K562 (cell line): Measurements from ENCODE around the gene CCDC7. TPM values are rescaled to one million over a fixed set of nuclear protein-coding genes. Genes with fewer than 3 reads are reported as not detected.

Experiments
- ATAC-seq: fragments of 200-7000 bp; cut with Tn5 transposase; 3 replicates; pipeline ENCODE4 v1.9.1; 2020; ENCODE audit warnings: moderate library complexity
- Bru-seq: library from RNA; stranded (reverse); fragments of 400-500 nt; gene quantifications from one replicate; lab custom pipeline; 2021; lab: Mats Ljungman, UMichigan
- BruChase-seq, 2 experiments: library from RNA; stranded (reverse); fragments of 400-500 nt; gene quantifications; one replicate each; lab custom pipeline; 2021; lab: Mats Ljungman, UMichigan
- BruUV-seq: library from RNA; stranded (reverse); fragments of 400-500 nt; replicated peaks from 2 replicates; lab custom pipeline; 2021; lab: Mats Ljungman, UMichigan
- CTCF ChIA-PET: fragments of 300-600 bp; formaldehyde crosslinking; extraction: SDS; loops from one replicate; lab custom pipeline; 2021; ENCODE audit warnings: low intra/inter-chr PET ratio; lab: Yijun Ruan, JAX
- POLR2A ChIA-PET: fragments of 300-600, 350-650 bp; sonication (Branson Sonifier 250); formaldehyde crosslinking; extraction: SDS; loops from one replicate; lab custom pipeline; 2021; ENCODE audit warnings: antibody characterized with exemption, inconsistent platforms; lab: Yijun Ruan, JAX
- DNase-seq, 4 experiments: peaks; one replicate each; pipeline versions ENCODE4 v3.0.0 to v3.0.0-alpha.2; 2011 to 2018; ENCODE audit warnings: low spot score in 3 of 4, mixed read lengths in 3 of 4; ENCODE audit errors: extremely low read depth in 1 of 4
- FAIRE-seq: peaks from 2 replicates; lab custom pipeline; 2011; peaks lifted over from hg19 to GRCh38; lab: Jason Lieb, UNC
- H2AFZ ChIP-seq: 2 replicates; pipeline ENCODE4 v1.6.0; 2011; ENCODE audit warnings: low read depth, low read length, control low read depth, inconsistent platforms
- H3K27ac ChIP-seq: fragments of 200-600 bp; 3 replicates; pipeline ENCODE4 v1.8.0; 2011; ENCODE audit warnings: low read depth, mild to moderate bottlenecking, control low read depth, inconsistent platforms, low read length, moderate library complexity, mixed read lengths; ENCODE audit errors: extremely low read depth
- H3K27me3 ChIP-seq, 2 experiments: fragments of 300-600 bp in 1 of 2; 2 replicates in 1 of 2; 3 replicates in 1 of 2; pipeline versions ENCODE4 v1.6.0 to v1.8.0; 2011; ENCODE audit warnings: inconsistent platforms in 2 of 2, low read length in 2 of 2, mild to moderate bottlenecking in 1 of 2, mixed read lengths in 1 of 2, moderate library complexity in 1 of 2; ENCODE audit not compliant: control insufficient read depth in 2 of 2, insufficient read depth in 2 of 2
- H3K36me3 ChIP-seq: fragments of 300-600 bp; 3 replicates; pipeline ENCODE4 v1.8.0; 2011; ENCODE audit warnings: mild to moderate bottlenecking, low read length, inconsistent platforms; ENCODE audit not compliant: control insufficient read depth, insufficient read depth
- H3K4me1 ChIP-seq, 2 experiments: fragments of 200-600 bp in 1 of 2; replicated peaks in 1 of 2; 2 replicates in 1 of 2; 3 replicates in 1 of 2; pipeline versions ENCODE4 v1.5.1 to v1.8.0; 2011; ENCODE audit warnings: inconsistent platforms in 2 of 2, low read length in 2 of 2, mild to moderate bottlenecking in 1 of 2, mixed read lengths in 1 of 2, moderate library complexity in 1 of 2; ENCODE audit not compliant: control insufficient read depth in 2 of 2, insufficient read depth in 2 of 2
- H3K4me2 ChIP-seq: 2 replicates; pipeline ENCODE4 v1.6.1; 2011; ENCODE audit warnings: low read length, control low read depth, inconsistent platforms, mixed read lengths; ENCODE audit not compliant: insufficient read depth
- H3K4me3 ChIP-seq: fragments of 200-600 bp; sonication (generic), shearing (Covaris generic); 2 replicates; pipeline ENCODE4 v1.5.1; 2016; ENCODE audit warnings: control low read depth, inconsistent platforms
- H3K79me2 ChIP-seq: fragments of 200-600 bp; 3 replicates; pipeline ENCODE4 v1.8.0; 2011; ENCODE audit warnings: low read length, inconsistent platforms; ENCODE audit not compliant: control insufficient read depth, insufficient read depth
- H3K9ac ChIP-seq, 2 experiments: 2 replicates each; pipeline versions ENCODE4 v1.6.0 to v1.6.1; 2011; ENCODE audit warnings: low read depth in 2 of 2, low read length in 2 of 2, control low read depth in 1 of 2, inconsistent platforms in 1 of 2, mild to moderate bottlenecking in 1 of 2, mixed read lengths in 1 of 2; ENCODE audit not compliant: insufficient read depth in 1 of 2
- H3K9me1 ChIP-seq: one replicate; pipeline ENCODE4 v1.6.0; 2011; ENCODE audit warnings: inconsistent platforms, mild to moderate bottlenecking, low read length, moderate library complexity; ENCODE audit not compliant: control insufficient read depth, insufficient read depth
- H3K9me3 ChIP-seq: replicated peaks from 2 replicates; pipeline ENCODE4 v1.5.1; 2011; ENCODE audit warnings: low read depth, low read length, inconsistent platforms; ENCODE audit not compliant: control insufficient read depth, insufficient read depth
- H4K20me1 ChIP-seq: replicated peaks from 2 replicates; pipeline ENCODE4 v1.6.1; 2011; ENCODE audit warnings: low read length, inconsistent platforms, mixed read lengths; ENCODE audit not compliant: control insufficient read depth, insufficient read depth
- ATF1 ChIP-seq, 2 experiments: fragments of 450-650 bp in 1 of 2; IDR thresholded peaks; 2 replicates each; pipeline ENCODE4 v1.6.1; 2016; ENCODE audit warnings: missing compliant biosample characterization in 1 of 2, missing genetic modification characterization in 1 of 2
- BRD9 ChIP-seq: fragments of 450-650 bp; IDR thresholded peaks from 2 replicates; pipeline ENCODE4 v1.6.1; 2018; ENCODE audit warnings: low read depth; ENCODE audit not compliant: partially characterized antibody
- CCAR2 ChIP-seq: fragments of 200-400 bp; formaldehyde crosslinking; IDR thresholded peaks from 2 replicates; pipeline ENCODE4 v1.6.1; 2017; ENCODE audit warnings: mild to moderate bottlenecking, low read depth, low read length
- JUND ChIP-seq, 2 experiments: IDR thresholded peaks; 2 replicates in 1 of 2; 3 replicates in 1 of 2; pipeline ENCODE4 v1.6.1; 2011; ENCODE audit warnings: borderline replicate concordance in 2 of 2, low read depth in 2 of 2, low read length in 2 of 2, improper control_type of control experiment in 1 of 2, missing biosample characterization in 1 of 2, missing genetic modification characterization in 1 of 2, missing genetic modification reagents in 1 of 2
- MEIS2 ChIP-seq: fragments of 450-650 bp; IDR thresholded peaks from 2 replicates; pipeline ENCODE4 v1.6.1; 2014; ENCODE audit warnings: mild to moderate bottlenecking; ENCODE audit not compliant: partially characterized antibody
- PCBP1 ChIP-seq: fragments of 200-400 bp; formaldehyde crosslinking; IDR thresholded peaks from 2 replicates; pipeline ENCODE4 v1.6.1; 2018; ENCODE audit warnings: mild to moderate bottlenecking, low read depth, low read length; ENCODE audit not compliant: poor library complexity, severe bottlenecking
- SIN3B ChIP-seq: fragments of 450-650 bp; IDR thresholded peaks from 2 replicates; pipeline ENCODE4 v1.6.1; 2017; ENCODE audit warnings: low read depth, mild to moderate bottlenecking, moderate library complexity
- ZKSCAN1 ChIP-seq: fragments of 150-350 bp; IDR thresholded peaks from 2 replicates; pipeline ENCODE4 v1.6.1; 2016; ENCODE audit warnings: low read depth, low read length
- ZNF212 ChIP-seq: fragments of 450-650 bp; formaldehyde crosslinking; IDR thresholded peaks from 2 replicates; pipeline ENCODE4 v1.4.0; 2020; ENCODE audit warnings: mild to moderate bottlenecking
- ZNF436 ChIP-seq: fragments of 250-450, 450-650 bp; sonication (Bioruptor Pico); formaldehyde crosslinking; IDR thresholded peaks from 2 replicates; pipeline ENCODE4 v1.7.0; 2020; ENCODE audit warnings: mild to moderate bottlenecking
- WGBS: fragments of 100-300 bp; shearing (Covaris generic); methylation state at CpG from one replicate; pipeline ENCODE4 v1.1.6; 2016; ENCODE audit warnings: low coverage, mixed read lengths; ENCODE audit not compliant: insufficient coverage; ENCODE audit errors: missing lambda C conversion rate; 5-methylcytosine and 5-hydroxymethylcytosine counted together
- in situ Hi-C: fragments of 300-500 bp; cut with MboI; formaldehyde crosslinking; loops from 4 replicates; pipeline ENCODE4 v1.15.0; 2018; ENCODE audit warnings: inconsistent platforms, mixed read lengths
- intact Hi-C: fragments of 100-400 bp; cut with micrococcal nuclease; formaldehyde crosslinking; loops from 2 replicates; pipeline ENCODE4 v1.14.2; 2022
- long read RNA-seq, 3 experiments: library from polyadenylated mRNA in 2 of 3; library from RNA in 1 of 3; unstranded in 2 of 3; stranded (forward) in 1 of 3; transcript quantifications; one replicate each; pipeline ENCODE4 v2.0.0, GENCODE V29; 2019 to 2022
- polyA minus RNA-seq, 3 experiments: library from RNA; depleted of rRNA, polyadenylated mRNA; stranded (reverse); fragments of >200 nt; gene quantifications; 2 replicates each; pipeline ENCODE4 v1.2.3, GENCODE V29; 2011
- polyA plus RNA-seq, 8 experiments: library from polyadenylated mRNA; depleted of rRNA in 4 of 8; stranded (reverse) in 5 of 8; unstranded in 3 of 8; fragments of >200 nt; fragmentation: Nextera tagmentation in 2 of 8; fragmentation: Illumina TruSeq in 1 of 8; extraction: Ambion mirVana in 2 of 8; extraction: Trizol in 1 of 8; gene quantifications; 2 replicates each; pipeline versions ENCODE4 v1.2.1 to v1.2.3, GENCODE V29; 2011 to 2014; ENCODE audit warnings: inconsistent platforms in 1 of 8, missing spikeins in 1 of 8
- total RNA-seq, 7 experiments: library from RNA; depleted of rRNA in 6 of 7; stranded (reverse); fragments of >200 nt in 6 of 7; fragmentation: Illumina TruSeq in 2 of 7; extraction: Trizol in 2 of 7; gene quantifications; 2 replicates each; pipeline versions ENCODE4 v1.2.1 to v1.2.3, GENCODE V29; 2011 to 2021; ENCODE audit warnings: low replicate concordance in 1 of 7
- TF ChIP-seq, protein P1 (sequence below): fragments of 450-650 bp; IDR thresholded peaks from 2 replicates; pipeline ENCODE4 v1.6.1; 2016; ENCODE audit warnings: antibody characterized with exemption
- TF ChIP-seq, protein P2 (sequence below): fragments of 450-650 bp; IDR thresholded peaks from 2 replicates; pipeline ENCODE4 v1.7.0; 2016; ENCODE audit warnings: borderline replicate concordance

Gene CCDC7
- 6.7 and 24.4 TPM in 2 replicates for total RNA-seq (2011; cell fraction: chromatin; rRNA removed; ENCODE audit: low replicate concordance)
- 3.3 and 4.7 TPM in 2 replicates for total RNA-seq (2011; cell fraction: nucleolus; rRNA removed)
- total RNA-seq (2011; cell fraction: nucleoplasm; rRNA removed), result 7.2 and 10.6 TPM in 2 replicates
- total RNA-seq (2014; rRNA removed) (2.5 and 2.7 TPM in 2 replicates), total RNA-seq (2014; rRNA removed; fragmentation: Illumina TruSeq; extraction: Trizol) (3.9 and 4.7 TPM in 2 replicates), total RNA-seq (2015; rRNA removed; fragmentation: Illumina TruSeq; extraction: Trizol) (5.8 and 6.6 TPM in 2 replicates), total RNA-seq (2021) (3.0 and 3.3 TPM in 2 replicates), polyA plus RNA-seq (2011; rRNA removed) (2.2 and 3.0 TPM in 2 replicates), polyA plus RNA-seq (2014; fragmentation: Illumina TruSeq; extraction: Trizol) (1.4 and 1.9 TPM in 2 replicates), polyA plus RNA-seq (2014; fragmentation: Nextera tagmentation; extraction: Ambion mirVana) (1 to 10 TPM; 1.5 to 2.7 TPM), polyA plus RNA-seq (2014; rRNA removed) (1.7 and 1.9 TPM in 2 replicates), polyA minus RNA-seq (2011; rRNA and poly(A)+ RNA removed) (7.1 and 10.9 TPM in 2 replicates), Bru-seq, nascent RNA (percentile 45 among the genes with signal in this experiment), BruChase-seq, experiment 1, labeled RNA remaining after a 2-hour chase (percentile 50 among the genes with signal in this experiment), BruChase-seq, experiment 2, labeled RNA remaining after a 6-hour chase (percentile 48 among the genes with signal in this experiment)
- 0.10 and 0.47 TPM in 2 replicates for polyA plus RNA-seq (2011; cell fraction: cytosol; rRNA removed)
- 2.1 and 3.1 TPM in 2 replicates for polyA plus RNA-seq (2011; cell fraction: nucleus; rRNA removed)
- 1.3 and 2.2 TPM in 2 replicates for polyA plus RNA-seq (2012)
- 0.95 and 2.6 TPM in 2 replicates for polyA minus RNA-seq (2011; cell fraction: cytosol; rRNA and poly(A)+ RNA removed)
- polyA minus RNA-seq (2011; cell fraction: nucleus; rRNA and poly(A)+ RNA removed), result 6.7 and 12.7 TPM in 2 replicates
- long read RNA-seq, experiment 1, partial matches to known transcripts, result 0 of 2 reads
- long read RNA-seq, experiment 1, other reads (novel, unspliced or antisense), result 2 of 2 reads
- long read RNA-seq, experiment 2, result 0 reads
- long read RNA-seq, experiment 3, partial matches to known transcripts, result 0 of 1 reads
- long read RNA-seq, experiment 3, other reads (novel, unspliced or antisense), result 1 of 1 reads

DNA sequence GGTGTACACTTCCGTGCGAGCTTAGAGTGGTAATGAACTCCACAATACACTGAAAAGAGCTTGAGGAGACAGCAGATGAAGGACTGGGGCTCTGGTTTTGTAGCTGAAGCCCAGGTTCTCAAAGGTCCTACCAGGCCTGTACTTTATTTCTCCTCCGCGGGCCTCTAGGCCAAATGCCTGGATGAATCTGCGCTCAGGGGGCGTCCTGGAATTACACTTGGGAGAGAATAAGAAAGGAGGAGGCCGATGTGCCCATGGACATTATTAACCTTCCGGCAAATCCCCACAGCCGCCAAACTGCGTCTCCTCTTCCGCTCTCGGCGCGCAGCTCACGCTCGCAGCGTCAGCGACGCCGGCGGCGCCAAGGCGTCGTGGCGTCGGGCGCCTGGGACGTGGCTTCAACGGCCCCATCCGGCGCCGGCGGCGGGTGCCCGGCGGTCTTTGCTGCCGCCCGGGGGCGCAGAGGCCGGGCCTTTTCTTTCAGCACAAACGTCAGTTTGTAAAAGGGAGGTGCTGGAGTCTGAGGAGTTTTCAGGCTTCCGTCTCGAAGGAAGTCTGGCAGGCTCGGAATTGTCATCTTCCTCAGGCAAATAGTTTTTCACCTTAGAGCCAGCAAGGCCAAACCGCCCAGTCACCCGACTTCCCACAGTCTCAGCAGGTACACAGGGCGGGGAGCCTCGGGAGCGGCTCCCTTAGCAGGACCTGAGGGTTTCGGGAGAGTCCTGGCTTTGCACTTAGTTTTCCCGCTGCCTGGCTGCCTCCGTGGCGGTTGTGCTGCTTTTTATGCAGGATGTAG lies at the start of gene CCDC7:
Gene CCDC7, plus strand, starts transcription at position 401 of the 796 bp plus-strand sequence. CDS start 5,503 bp downstream, outside the sequence.
- no peaks in the 10 kb centered on the region for H3K9me3 ChIP-seq
- ChIA-PET CTCF (interaction anchor here (0.6 kb wide), 1 partner anchor 141 kb away, joined by 3 read pairs; no protein-coding TSS in a partner anchor), POLR2A (interaction anchor here (0.6 to 1.5 kb wide), 17 partner anchors 9 to 526 kb away, joined by 3 to 6 read pairs (median 3); no protein-coding TSS in a partner anchor)
- ATAC-seq (peak; percentile 97), FAIRE-seq (peak; percentile 89), DNase-seq (peak; percentile 77 to 93 (median 82))
- H3K4me2 ChIP-seq, result peak within 1 kb of the TSS; percentile 93
- no peaks in the 10 kb centered on the region for H4K20me1 ChIP-seq
- 1% methylated on average over 50 of the region's 53 CpGs for WGBS
- in situ Hi-C loops, result no loop called here
- no peaks in the 10 kb centered on the region for H3K27me3 ChIP-seq
- peak within 1 kb of the TSS; percentile 51 for H3K4me3 ChIP-seq
- no peaks in the 10 kb centered on the region for H3K9me1 ChIP-seq
- BruUV-seq, result TSS peak; percentile 85
- H3K4me1 ChIP-seq, result no peaks in the 10 kb centered on the region; a peak in 1 of 5 replicates
- peak within 1 kb of the TSS; percentile 95 for H2AFZ ChIP-seq
- no peaks in the 10 kb centered on the region for H3K36me3 ChIP-seq
- peak within 1 kb of the TSS; percentile 88 to 95 for H3K9ac ChIP-seq
- H3K27ac ChIP-seq, result peak within 1 kb of the TSS; percentile 96
- peaks cover 14% of the 10 kb centered on the region; the same call in 2 of the 3 replicates for H3K79me2 ChIP-seq
- intact Hi-C loops, result loop anchor here (2.0 to 5.0 kb wide), 3 partner anchors 56 to 189 kb away; no protein-coding TSS in a partner anchor
- TF ChIP-seq ZKSCAN1 (peak; percentile 77), ZNF436 (CRISPR knock-in tag) (no peak), CCAR2 (no peak), ZNF212 (no peak), PCBP1 (no peak), JUND (IDR thresholded peaks at IDR 0.05; ENCODE audit: borderline replicate concordance, low read depth, low read length) (no peak; the same call in none of the 2 replicates), JUND (tag; IDR thresholded peaks at IDR 0.05; ENCODE audit: borderline replicate concordance, low read depth, low read length) (peak; percentile 48; the same call in 1 of the 3 replicates), BRD9 (peak; percentile 60), ATF1 (CRISPR knock-in tag; IDR thresholded peaks at IDR 0.05) (0 out of 2 replicates have a peak, but pooled peaks have one; percentile 39), ATF1 (tag; IDR thresholded peaks at IDR 0.05) (peak; percentile 94), SIN3B (0 out of 2 replicates have a peak, but pooled peaks have one; percentile 32), MEIS2 (peak; percentile 69)
- TF ChIP-seq, protein P1, sequence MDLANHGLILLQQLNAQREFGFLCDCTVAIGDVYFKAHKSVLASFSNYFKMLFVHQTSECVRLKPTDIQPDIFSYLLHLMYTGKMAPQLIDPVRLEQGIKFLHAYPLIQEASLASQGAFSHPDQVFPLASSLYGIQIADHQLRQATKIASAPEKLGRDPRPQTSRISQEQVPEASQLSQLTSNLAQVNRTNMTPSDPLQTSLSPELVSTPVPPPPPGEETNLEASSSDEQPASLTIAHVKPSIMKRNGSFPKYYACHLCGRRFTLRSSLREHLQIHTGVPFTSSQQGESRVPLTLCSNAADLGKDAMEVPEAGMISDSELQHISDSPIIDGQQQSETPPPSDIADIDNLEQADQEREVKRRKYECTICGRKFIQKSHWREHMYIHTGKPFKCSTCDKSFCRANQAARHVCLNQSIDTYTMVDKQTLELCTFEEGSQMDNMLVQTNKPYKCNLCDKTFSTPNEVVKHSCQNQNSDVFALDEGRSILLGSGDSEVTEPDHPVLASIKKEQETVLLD, result peak; percentile 91
- TF ChIP-seq, protein P2, sequence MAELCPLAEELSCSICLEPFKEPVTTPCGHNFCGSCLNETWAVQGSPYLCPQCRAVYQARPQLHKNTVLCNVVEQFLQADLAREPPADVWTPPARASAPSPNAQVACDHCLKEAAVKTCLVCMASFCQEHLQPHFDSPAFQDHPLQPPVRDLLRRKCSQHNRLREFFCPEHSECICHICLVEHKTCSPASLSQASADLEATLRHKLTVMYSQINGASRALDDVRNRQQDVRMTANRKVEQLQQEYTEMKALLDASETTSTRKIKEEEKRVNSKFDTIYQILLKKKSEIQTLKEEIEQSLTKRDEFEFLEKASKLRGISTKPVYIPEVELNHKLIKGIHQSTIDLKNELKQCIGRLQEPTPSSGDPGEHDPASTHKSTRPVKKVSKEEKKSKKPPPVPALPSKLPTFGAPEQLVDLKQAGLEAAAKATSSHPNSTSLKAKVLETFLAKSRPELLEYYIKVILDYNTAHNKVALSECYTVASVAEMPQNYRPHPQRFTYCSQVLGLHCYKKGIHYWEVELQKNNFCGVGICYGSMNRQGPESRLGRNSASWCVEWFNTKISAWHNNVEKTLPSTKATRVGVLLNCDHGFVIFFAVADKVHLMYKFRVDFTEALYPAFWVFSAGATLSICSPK, result no peak
